NCI-H748 (cell line): ENCODE results near the gene SPDYE3.
"Not testable (repeated sequence)": the region's sequence is repeated elsewhere in the genome, so short reads cannot be mapped to it uniquely, and the experiment has no call there.

Source experiments
- DNase-seq: peaks from one replicate; lab custom pipeline; 2025; ENCODE audit not compliant: unreplicated experiment; lab: John Stamatoyannopoulos, UW

The SPDYE3 gene

DNA sequence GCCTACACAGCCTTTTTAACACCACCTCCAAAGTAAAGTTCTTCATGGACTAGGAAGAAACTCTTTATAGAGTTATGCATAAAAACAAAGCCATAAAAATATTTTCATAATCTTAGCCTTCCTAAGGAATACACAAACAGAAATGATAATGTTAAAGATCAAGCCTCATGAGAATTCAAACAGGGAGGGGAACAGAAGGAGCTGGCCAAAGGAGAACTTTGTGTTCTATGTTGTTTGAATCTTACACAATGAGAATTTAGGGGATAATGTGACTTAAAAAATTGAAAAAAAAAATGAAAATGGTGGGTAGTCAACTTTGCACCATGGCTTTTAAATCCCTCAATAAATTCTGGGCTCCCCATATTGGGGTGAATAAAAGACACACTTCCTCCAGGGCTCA lies 41.3 kb downstream of the SPDYE3 start:
- no peak for DNase-seq

- DNase-seq, result no peak
These were observed 42.3 kb downstream of the SPDYE3 start for GRCh38 chr7:100349757-100350156.

DNA sequence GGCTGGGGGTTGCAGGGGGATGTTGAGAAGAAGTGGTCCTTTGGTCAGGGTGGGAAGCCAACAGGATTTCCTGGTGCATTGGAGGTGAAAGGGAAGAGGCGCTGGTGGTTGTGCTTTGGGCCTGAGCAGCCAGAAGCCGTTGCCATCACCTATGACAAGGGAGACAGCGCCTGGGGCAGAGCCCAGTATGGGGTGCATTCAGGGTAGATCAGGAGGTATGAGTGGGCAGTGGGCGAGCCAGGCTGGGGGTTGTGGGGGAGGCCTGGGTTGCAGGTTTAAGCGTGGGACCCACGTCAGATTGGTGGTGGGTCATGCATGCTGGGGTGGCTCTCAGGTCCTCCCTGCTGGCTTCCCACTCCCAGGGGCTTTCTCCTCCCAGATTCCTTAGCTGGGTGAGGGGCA lies 44.2 kb downstream of the SPDYE3 start:
- DNase-seq, result no peak

GRCh38 chr7:100352230-100352781 lies 44.8 kb downstream of the SPDYE3 start:
- not testable (repeated sequence) for DNase-seq

- no peak for DNase-seq
These were observed 45.6 kb downstream of the SPDYE3 start for GRCh38 chr7:100352984-100353684.

- no peak for DNase-seq
These were observed 46.3 kb downstream of the SPDYE3 start for GRCh38 chr7:100353685-100354330.

DNA sequence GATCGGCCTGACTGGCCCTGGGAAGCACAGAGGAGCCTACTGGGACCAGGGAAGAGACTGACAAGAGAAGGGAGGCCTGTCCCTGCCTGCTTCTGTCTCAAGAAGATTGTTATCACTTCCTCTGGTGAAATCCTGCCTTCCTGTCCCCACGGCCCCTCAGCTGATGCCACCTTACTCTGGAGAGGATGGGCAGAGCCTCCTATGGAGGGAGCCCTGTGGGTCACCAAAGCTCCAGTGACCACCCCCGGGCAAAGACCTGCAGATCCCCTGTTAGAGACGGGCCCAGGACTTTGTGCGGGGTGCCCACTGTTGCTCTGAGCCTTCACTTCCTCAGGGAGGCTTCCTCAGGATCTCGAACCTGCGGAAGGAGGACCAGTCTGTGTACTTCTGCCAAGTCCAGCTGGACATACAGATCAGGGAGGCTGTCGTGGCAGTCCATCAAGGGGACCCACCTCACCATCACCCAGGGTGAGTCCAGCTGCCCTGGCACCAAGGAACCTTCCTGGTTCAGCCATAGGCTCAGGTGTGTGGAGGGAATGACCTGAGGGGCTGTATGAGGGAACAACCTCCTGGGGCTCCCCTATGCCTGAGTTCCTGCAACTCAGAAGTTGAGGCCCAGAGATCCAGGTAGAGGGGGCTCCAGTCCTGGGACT lies 49.0 kb downstream of the SPDYE3 start:
- no peak for DNase-seq

- no peak for DNase-seq
These were observed 49.6 kb downstream of the SPDYE3 start for GRCh38 chr7:100357131-100357561.

GRCh38 chr7:100358027-100358856 lies 50.7 kb downstream of the SPDYE3 start, which contains the start of gene PILRB:
Gene PILRB (plus strand): TSS chr7:100358117. CDS start chr7:100358303, 186 bp downstream.
- DNase-seq, result no peak

GRCh38 chr7:100358857-100359212 lies 51.3 kb downstream of the SPDYE3 start:
- DNase-seq, result no peak

DNA sequence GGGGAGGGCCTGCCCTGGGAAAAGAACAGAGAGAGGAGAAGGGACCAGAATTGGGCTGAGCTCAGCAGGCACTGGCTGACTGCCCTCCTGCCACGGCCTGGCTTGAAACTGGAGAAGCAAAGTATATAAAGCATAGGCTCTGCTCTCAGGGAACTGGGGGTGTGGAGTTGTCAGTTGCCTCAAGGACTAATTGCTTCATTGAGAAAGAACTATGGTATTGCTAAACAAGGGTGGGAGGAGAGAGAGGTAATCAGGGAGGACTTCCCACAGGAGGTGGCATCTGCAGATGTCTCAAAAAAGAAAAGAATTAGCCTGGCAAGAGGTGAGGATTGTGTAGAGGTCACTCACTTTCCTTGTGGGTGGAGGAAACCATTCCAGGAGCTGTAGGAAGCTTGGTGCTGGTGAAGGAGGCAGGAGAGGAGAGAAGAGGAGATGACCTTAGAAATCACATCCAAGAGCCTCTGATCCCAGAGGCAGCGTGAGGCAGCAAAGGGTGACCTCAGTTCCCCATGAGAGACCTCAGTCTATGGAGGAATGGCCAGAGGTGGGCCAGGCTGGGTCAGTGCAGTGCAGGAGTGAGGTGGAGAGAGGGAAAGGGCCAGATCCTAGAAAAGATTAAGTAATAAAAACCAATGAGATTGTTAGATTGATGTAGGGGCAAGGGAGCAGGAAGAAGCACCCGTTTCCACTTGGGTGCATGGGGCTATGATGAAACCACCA lies 52.8 kb downstream of the SPDYE3 start:
- no peak for DNase-seq

DNA sequence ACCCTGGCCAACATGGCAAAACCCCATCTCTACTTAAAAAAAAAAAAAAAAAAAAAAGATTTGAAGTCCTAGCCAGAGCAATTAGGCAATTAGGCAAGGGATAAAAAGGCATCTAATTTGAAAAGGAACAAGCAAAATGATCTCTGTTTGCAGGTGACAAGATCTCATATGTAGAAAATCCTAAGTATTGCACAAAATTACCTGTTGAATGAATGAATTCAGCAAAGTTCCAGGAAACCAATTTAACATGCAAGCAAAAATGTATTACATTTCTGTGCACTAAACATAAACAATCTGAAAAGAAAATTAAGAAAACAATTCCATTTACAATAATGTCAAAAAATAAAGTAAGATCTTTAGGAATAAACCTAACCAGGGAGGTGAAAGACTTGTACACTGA lies 55.6 kb downstream of the SPDYE3 start:
- no peak for DNase-seq

DNA sequence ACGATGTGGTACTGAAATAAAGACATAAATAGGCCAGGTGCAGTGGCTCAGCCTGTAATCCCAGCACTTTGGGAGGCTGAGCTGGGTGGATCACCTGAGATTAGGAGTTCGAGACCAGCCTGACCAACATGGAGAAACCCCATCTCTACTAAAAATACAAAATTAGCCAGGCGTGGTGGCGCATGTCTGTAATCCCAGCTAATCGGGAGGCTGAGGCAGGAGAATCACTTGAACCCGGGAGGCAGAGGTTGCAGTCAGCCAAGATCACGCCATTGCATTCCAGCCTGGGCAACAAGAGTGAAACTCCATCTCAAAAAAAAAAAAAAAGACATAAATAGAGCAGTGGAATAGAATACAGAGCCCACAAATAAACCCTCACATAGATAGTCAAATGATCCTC lies 56.3 kb downstream of the SPDYE3 start:
- DNase-seq, result not testable (repeated sequence)

DNA sequence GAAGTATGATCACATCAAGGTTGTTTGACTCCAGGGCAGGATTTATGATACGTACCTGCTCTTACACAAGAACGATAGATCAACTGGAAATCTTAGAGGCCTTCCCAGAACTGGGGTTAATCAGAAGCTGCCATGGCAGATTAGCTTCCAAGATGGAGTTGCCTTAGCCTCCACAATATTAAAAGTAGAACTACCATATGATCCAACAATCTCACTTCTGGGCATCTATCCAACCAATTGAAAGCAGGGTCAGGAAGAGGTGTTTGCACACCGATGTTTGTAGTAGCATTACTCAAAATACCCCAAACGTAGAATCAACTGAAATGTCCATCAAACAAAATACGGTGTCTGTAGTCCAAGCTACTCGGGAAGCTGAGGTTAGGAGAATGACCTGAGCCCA lies 57.0 kb downstream of the SPDYE3 start:
- DNase-seq, result no peak

- DNase-seq, result not testable (repeated sequence)
These were observed 58.5 kb downstream of the SPDYE3 start for GRCh38 chr7:100365998-100366367.

GRCh38 chr7:100366411-100367250 lies 59.1 kb downstream of the SPDYE3 start:
- DNase-seq, result no peak

DNA sequence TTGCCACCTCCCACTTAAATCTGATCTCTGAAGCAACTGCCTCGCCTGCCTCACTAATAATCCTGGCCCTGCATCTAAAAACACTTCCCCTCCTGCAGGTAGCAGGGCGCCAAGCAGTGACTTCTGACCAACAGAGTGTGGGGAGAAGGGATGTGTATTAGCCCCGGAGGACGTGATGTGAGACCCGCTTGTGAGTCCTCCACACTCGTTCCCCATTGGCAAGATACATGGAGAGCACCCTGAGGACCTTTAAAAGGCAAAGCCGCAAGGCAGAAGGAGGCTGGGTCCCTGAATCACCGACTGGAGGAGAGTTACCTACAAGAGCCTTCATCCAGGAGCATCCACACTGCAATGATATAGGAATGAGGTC lies 59.7 kb downstream of the SPDYE3 start:
- no peak for DNase-seq

GRCh38 chr7:100367676-100368613 lies 60.4 kb downstream of the SPDYE3 start:
- no peak for DNase-seq
